ENCODE data around the gene SEZ6L. TPM values are rescaled to one million over a fixed set of nuclear protein-coding genes. Genes with fewer than 3 reads are reported as not detected.

Gene SEZ6L
- total RNA-seq, 4 donors from 2014 or later = 0.14 to 0.16 TPM; not detected in 2

GRCh38 chr22:26326803-26327202 is 157.5 kb downstream of the SEZ6L start:
- in situ Hi-C loops (cut with MboI; ENCODE audit: low pct_ligation_motif_present in 1 of 4, low pct_unique_long_range_greater_than_20kb in 1 of 4, low sequenced_read_pairs in 3 of 4) = loop anchor here (25.0 kb wide), 4 partner anchors 440 to 865 kb away; no protein-coding TSS in a partner anchor
- 42% methylated on average over 20 of the region's 20 CpGs; no CpG with 5 or more reads in 1 of the 2 donors for WGBS, 2 donors (ENCODE audit: low coverage in 1 of 2)
- peak; percentile 15 for DNase-seq

GRCh38 chr22:26327306-26327705 is 158.0 kb downstream of the SEZ6L start:
- Histone ChIP-seq H3K27me3 (peaks cover 7% of the 10 kb centered on the region), H3K4me1 (no peaks in the 10 kb centered on the region), H3K36me3 (no peaks in the 10 kb centered on the region), H3K4me3 (no peak overlapping the region), H3K9me3 (no peaks in the 10 kb centered on the region), H3K27ac (no peak overlapping the region)
- in situ Hi-C loops (cut with MboI; ENCODE audit: low pct_ligation_motif_present in 1 of 4, low pct_unique_long_range_greater_than_20kb in 1 of 4, low sequenced_read_pairs in 3 of 4) (loop anchor here (25.0 kb wide), 4 partner anchors 440 to 865 kb away; no protein-coding TSS in a partner anchor), intact Hi-C loops (cut with DNase I; ENCODE audit: low total_unique reads) (no loop called here)
- DNase-seq = no peak
- 82 to 89% methylated on average over 3 to 6 of the region's 6 CpGs for WGBS, 2 donors (ENCODE audit: low coverage in 1 of 2)
- TF ChIP-seq POLR2AphosphoS5 (IDR thresholded peaks at IDR 0.05) = no peak

More at GRCh38 chr22:26326803-26327202, 157.5 kb downstream of the SEZ6L start:
- Histone ChIP-seq H3K4me1 (no peaks in the 10 kb centered on the region), H3K27ac (no peak overlapping the region), H3K4me3 (no peak overlapping the region), H3K36me3 (no peaks in the 10 kb centered on the region), H3K9me3 (no peaks in the 10 kb centered on the region), H3K27me3 (peaks cover 6% of the 10 kb centered on the region)
- intact Hi-C loops (cut with DNase I; ENCODE audit: low total_unique reads) = no loop called here
- TF ChIP-seq POLR2A (IDR thresholded peaks at IDR 0.05) (no peak), CTCF (IDR thresholded peaks at IDR 0.05) (no peak), EP300 (IDR thresholded peaks at IDR 0.05; ENCODE audit: low read depth) (no peak), POLR2AphosphoS5 (IDR thresholded peaks at IDR 0.05) (no peak)

GRCh38 chr22:26328221-26328620 is 159.0 kb downstream of the SEZ6L start:
- no peak overlapping the region for H3K4me3 ChIP-seq
- no peaks in the 10 kb centered on the region for H3K9me3 ChIP-seq
- WGBS, 2 donors (ENCODE audit: low coverage in 1 of 2) = 63% methylated on average over 8 of the region's 8 CpGs; no CpG with 5 or more reads in 1 of the 2 donors
- in situ Hi-C loops (cut with MboI; ENCODE audit: low pct_ligation_motif_present in 1 of 4, low pct_unique_long_range_greater_than_20kb in 1 of 4, low sequenced_read_pairs in 3 of 4) = loop anchor here (25.0 kb wide), 4 partner anchors 441 to 866 kb away; no protein-coding TSS in a partner anchor
- DNase-seq = no peak
- H3K27me3 ChIP-seq = peaks cover 8% of the 10 kb centered on the region
- intact Hi-C loops (cut with DNase I; ENCODE audit: low total_unique reads) = no loop called here
- no peak overlapping the region for H3K27ac ChIP-seq
- TF ChIP-seq EP300 (IDR thresholded peaks at IDR 0.05; ENCODE audit: low read depth) (no peak), POLR2A (IDR thresholded peaks at IDR 0.05) (no peak)
- H3K36me3 ChIP-seq = no peaks in the 10 kb centered on the region
- H3K4me1 ChIP-seq = no peaks in the 10 kb centered on the region

DNA sequence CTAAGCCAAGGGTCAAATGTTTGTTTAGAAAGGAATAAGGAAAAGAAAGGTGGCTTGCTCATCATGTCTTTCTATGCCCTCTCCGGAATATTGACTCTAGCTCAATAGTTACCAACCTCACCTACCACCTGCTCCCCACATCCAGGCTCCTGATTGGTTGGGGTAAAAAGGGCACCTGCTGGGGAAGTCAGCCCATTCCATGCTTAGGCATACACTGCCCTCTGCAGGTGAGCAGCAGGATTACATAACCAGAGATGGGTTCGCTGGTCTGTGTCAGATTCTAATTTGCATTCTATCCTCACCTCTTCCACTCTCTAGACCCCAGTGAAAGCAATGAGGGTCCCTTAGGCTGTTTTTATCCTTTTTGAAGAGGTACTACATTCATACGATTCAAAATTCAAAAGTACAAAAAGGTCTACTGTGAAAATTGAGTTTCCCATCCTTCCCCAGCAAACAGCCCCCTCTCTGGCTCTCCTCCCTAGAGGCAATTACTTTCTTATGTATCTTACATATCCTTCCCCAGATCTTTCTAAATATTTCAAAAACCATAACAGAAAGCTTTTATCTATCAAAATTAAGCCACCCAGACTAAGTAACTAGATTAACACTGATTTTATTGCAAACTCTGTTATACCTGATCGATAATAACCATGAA is 161.8 kb downstream of the SEZ6L start:
- intact Hi-C loops (cut with DNase I; ENCODE audit: low total_unique reads) = no loop called here
- H3K27me3 ChIP-seq = peaks cover 13% of the 10 kb centered on the region

More for the DNA sequence above, 161.8 kb downstream of the SEZ6L start:
- H3K4me1 ChIP-seq = no peaks in the 10 kb centered on the region
- in situ Hi-C loops (cut with MboI; ENCODE audit: low pct_ligation_motif_present in 1 of 4, low pct_unique_long_range_greater_than_20kb in 1 of 4, low sequenced_read_pairs in 3 of 4) = loop anchor here (25.0 kb wide), 4 partner anchors 444 to 869 kb away; no protein-coding TSS in a partner anchor
- H3K4me3 ChIP-seq = no peak overlapping the region
- no peak overlapping the region for H3K27ac ChIP-seq
- H3K9me3 ChIP-seq = no peaks in the 10 kb centered on the region
- TF ChIP-seq EP300 (IDR thresholded peaks at IDR 0.05; ENCODE audit: low read depth) (no peak), CTCF (IDR thresholded peaks at IDR 0.05) (peak; percentile 78 to 84 (median 79))
- no peaks in the 10 kb centered on the region for H3K36me3 ChIP-seq
- 22 to 25% methylated on average over 4 of the region's 4 CpGs for WGBS, 2 donors (ENCODE audit: low coverage in 1 of 2)
- peak; percentile 64 for DNase-seq

Measured in transverse colon (tissue), 4 donors.